Globus pallidus (tissue), 1 donor: ENCODE data around the gene UCP2.

Experiments used
- DNase-seq: peaks from one replicate; pipeline ENCODE4 v3.0.0-alpha.2; 2015; ENCODE audit warnings: low spot score

Gene UCP2

DNA sequence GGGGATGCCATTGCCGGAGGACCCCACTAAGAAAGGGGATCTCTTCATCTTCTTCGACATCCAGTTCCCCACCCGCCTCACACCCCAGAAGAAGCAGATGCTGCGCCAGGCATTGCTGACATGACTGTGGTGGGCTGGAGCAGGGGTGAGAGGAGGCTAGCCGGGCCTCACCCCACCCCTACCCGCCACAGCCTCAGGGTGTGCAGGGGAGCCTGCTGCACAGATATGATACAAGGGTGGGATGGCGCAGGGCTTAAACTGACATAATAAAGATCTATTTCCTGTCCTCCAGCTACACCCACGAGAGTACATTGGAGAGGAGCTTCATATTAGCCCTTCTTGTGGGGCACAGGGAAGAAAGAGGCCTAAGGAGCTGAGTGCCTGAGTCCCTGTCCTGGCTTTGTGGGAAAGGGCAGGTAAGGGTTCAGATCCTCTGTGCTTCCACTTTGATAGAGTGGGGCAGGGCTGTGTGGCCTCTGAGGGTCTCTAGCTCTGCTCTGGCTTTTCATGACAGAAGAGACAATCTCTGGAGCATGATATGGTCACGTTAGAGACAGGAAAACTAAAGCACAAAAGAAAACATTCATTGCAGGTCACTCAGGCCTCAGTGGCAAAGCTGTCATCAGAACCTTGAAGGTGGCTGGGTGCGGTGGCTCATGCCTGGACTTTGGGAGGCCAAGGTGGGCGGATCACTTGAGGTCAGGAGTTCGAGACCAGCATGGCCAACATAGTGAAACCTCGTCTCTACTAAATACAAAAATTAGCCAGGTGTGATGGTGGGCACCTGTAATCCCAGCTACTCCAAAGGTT lies 12.4 kb downstream of the UCP2 start:
- DNase-seq, result no peak

DNA sequence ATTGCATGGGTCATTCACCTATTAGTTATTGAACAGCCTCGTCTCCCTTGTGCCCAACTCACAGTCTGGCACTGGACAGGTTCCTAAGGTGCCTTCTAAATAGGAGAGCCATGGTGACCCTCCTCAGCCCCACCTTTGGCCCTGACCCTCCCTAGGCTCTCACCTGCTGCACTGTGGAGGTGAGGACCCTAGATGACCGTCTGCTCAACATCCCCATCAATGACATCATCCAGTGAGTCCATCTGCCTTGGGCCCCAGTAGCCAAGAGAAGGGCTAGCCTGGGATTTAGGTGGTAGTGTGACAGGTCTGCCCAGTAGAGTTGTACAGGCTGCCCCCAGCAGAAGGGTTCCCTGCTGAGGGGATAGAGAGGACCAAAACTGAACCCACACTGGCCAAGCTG lies 13.6 kb downstream of the UCP2 start:
- no peak for DNase-seq

DNA sequence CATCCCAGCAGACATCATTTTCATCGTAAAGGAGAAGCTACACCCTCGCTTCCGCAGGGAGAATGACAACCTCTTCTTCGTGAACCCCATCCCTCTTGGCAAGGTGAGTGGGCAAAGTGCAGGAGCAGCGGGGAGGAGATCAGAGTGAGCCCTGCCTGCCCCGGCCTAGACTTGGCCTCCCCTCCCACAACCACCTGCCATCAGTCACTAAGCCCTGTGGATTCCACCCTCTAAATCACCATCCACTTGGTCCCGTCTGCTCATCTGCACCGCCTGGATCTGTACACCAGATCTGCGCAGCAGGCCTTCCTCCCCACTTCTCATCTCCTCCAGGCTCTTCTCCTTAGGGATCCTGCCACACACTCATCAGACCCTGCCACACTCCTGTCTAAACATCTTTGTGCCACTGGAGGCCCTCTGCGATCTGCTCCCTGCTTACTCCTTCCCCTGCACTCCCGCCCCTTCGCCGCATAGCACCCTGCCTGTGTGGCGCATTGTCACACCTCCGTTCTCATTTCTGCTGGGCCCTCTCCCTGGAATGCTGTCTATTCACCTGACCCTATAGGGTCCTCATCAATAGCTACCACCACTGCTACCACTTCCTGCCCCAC lies 14.2 kb downstream of the UCP2 start:
- DNase-seq, result no peak

DNA sequence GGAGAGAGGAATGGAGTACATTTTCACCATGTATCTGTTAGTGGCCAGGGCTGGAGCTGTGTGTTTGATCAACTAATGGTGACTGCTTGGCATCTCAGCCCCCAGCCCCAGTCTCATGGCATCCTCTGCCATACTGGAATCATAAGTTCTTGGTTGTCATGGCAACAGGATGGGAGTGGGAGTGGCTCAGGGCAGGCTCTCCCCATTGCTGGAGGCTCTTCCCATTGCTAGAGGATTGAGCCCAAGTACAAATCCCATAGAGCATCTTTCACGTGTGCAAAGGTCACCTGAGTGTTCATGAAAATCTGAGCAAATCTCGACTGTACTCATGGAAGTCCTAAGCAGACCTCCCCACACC lies 16.9 kb downstream of the UCP2 start:
- no peak for DNase-seq

DNA sequence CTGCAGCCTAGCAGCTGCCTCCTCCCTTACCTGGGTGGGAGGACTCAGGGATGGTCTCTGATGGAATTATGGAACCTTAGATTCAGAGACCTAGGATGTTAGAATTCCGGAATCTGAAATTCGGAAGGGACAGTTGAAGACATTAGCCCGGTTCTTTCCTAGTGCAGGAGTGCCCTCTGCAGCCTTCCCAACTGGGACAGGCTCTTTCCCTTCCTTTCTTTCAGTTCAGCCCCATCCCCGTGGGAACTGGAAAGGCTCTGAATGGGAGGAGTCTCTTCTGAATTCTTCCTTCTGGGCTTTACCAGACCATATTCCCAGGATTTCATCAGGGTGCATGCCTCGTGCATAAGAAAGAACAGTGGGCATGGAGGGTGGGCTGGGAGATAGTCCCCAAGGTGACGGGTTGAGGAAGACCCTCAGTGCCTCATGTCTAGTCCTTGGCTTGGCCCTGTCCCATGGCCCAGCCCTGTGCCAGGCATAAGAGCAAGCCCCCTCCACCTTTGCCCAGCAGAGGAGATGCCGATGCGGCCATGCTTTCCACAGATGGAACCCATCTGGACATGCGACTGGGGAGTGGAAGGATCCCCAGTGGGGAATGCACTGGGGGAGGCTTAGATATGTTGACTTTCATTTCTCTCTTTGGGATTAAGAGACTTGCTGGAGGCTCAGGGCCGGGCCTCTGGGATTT lies 17.4 kb downstream of the UCP2 start:
- DNase-seq, result no peak

DNA sequence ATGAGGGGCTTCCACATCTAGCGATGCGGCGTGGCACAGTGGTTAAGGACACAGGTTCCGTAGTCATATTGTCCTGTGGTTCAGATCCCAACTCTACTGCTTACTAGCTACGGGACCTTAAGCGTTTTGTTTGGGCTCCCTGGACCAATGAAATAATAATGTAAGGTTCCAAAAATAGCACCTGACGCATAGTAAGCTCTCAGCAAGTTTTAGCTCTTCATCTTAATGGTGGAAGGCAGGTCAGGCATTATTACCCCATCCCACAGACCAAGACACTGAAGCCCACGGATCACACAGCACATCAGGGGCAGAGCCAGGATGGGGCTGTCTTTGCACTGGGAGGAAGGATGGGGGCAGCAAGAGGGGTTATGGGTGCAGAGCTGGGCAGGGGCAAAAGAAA lies 18.8 kb downstream of the UCP2 start:
- DNase-seq, result no peak

DNA sequence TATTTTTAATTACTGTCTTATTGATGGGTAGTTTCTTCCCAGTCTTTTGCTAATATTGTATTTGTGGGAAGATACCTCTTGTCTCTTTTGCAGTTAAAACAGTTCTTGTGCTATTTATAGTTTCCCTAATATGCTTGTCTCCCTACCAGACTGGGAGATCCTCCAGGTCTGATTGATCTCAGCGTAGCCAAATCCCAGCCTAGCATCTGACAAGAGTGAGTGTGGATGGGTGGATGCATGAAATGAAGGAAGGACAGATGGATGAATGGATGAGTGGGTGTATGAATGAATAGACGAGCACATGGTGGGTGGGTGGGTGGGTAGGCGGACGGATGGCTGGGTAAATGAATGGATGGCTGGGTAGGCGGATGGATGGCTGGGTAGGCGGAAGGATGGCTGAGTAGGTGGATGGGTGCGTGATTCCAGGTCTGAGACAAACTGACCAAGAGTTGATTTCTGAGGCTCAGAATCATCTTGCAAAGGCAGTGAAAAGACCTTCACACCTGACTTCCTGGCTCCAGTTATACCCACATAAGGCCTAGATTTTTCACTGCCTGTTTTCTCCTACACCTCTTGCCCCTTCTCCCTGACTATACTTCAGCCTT lies 20.4 kb downstream of the UCP2 start:
- DNase-seq, result no peak

DNA sequence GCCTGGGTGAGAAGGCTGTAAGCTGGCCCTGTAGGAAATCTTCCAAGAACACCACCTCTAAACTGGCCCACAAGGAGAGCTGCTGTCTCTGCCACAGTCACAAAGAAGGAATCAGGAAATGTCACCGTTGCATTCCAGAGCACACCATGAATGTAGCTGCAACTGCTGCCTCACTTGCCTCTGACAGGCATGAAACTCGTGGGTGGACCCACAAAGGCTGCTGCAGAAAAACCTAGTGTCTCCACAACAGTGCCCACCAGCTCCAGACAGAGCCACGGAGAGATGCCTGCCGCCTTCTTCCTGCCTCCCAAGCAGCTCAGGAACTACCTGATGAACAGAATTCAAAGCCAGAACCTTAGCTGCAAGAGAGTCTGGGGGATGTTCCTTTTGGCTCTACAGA lies 21.3 kb downstream of the UCP2 start:
- no peak for DNase-seq

DNA sequence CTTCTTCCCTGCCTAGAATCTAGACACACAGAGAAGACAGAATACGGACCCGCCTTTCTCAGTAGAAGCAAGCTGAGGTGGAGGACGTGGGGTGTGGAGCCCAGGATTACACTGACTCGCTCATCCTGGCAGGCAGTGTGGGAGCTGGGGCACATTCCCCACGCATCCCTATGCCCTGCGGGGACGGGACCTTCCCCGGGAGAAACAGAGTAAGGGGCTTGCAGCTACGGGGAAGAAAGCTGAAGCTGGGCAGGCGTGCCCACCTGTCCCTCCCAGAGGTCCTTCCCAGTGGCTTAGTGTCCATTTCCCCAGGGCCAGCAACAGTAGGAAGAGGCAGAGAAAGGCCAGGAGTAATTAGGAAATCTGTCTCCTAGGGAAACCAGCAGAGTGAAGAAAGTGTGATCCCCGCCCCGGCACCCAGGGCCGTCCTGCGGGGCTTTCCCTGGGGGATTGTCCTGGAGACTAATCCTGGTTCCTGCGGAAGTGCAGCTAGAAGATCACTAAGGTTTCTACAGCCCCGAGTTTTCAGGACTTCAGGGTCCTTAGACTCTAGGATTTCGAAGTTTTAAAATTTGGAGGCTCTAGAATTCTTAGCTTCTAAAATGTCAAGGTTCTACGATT lies 24.0 kb downstream of the UCP2 start:
- no peak for DNase-seq

DNA sequence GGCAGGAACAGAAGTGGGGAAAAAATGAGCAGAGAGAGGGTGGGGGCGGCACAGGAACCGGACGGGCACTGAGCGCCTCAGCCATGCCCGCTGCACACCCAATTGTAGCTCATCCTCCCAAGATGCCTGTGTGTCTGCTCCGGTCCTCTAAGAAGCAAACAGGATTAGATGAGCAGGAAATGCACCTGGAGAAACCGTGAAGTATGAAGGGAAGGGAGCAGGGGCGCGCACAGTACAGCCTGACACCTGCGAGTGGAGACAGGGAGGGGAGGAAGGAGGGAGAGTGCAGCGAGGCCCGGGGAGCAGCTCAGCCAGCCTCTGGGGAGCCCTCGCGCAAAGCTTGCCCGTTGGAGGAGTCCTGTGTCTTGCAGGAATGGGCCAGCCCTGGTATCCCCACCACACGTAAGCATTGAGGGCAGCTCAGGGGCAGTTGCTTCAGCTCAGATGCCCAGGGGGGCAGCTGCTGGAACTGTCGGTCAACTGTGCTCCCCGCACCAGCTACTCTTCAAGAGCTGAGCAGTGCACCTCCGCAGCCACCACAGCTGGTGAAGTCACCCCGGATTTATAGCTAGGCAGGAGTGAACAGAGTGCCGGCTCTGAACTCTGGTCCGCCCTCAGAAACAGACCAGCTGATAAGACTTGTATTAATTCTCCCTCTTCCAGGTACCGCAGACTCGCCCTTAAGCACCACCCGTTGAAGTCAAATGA lies 24.8 kb downstream of the UCP2 start:
- DNase-seq, result no peak

DNA sequence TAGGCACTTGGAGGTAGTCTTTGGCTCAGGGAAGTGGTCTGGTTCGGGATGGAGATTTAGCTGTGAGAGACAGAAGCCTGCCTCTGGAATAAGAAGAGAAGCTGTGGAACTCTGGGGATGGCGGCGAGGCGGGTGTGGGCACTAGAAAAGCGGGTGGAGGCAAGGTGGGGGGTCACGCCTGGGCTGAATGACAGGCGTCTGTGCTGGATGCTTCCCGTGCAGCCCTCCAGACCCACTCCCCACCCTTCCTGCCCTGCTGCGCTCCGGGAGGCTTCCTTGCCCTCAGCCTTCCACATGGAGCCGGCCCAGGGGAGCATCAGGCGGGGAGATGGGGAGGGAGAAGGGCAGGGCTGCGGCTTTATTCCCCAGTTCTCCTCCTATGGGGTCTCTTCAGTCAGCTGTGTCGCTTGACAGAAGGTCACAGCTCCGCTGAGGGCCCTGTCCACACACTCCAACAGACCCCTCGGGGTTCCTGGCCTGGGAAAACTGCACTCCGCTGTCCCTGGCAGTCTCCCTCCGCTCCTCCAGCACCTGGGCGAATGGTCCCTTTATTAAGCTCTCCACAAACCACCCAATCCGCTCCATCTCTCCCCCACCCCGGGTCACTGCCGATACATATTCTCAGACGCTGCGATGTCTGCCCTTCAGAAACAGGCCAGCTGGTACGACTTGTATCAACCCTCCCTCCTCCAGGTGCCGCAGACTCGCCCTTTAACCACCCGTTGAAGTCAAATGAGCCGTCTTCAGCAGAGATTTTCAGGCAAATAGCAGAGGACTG lies 25.6 kb downstream of the UCP2 start:
- DNase-seq, result no peak

DNA sequence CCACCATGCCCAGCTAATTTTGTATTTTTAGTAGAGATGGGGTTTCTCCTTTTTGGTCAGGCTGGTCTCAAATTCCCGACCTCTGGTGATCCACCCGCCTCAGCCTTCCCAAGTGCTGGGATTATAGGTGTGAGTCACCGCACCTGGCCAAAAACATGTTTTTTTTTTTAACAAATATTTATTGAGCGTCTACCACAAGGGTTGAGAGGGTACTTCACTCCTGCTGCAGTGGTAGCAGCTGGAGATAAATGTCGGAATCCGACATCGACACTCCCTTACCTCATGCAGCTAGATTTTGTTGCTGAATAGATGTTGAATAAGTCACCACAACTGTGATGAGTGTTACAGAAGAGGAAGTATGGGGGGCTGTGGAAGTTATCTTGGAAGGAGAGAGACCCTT lies 30.8 kb downstream of the UCP2 start:
- no peak for DNase-seq

DNA sequence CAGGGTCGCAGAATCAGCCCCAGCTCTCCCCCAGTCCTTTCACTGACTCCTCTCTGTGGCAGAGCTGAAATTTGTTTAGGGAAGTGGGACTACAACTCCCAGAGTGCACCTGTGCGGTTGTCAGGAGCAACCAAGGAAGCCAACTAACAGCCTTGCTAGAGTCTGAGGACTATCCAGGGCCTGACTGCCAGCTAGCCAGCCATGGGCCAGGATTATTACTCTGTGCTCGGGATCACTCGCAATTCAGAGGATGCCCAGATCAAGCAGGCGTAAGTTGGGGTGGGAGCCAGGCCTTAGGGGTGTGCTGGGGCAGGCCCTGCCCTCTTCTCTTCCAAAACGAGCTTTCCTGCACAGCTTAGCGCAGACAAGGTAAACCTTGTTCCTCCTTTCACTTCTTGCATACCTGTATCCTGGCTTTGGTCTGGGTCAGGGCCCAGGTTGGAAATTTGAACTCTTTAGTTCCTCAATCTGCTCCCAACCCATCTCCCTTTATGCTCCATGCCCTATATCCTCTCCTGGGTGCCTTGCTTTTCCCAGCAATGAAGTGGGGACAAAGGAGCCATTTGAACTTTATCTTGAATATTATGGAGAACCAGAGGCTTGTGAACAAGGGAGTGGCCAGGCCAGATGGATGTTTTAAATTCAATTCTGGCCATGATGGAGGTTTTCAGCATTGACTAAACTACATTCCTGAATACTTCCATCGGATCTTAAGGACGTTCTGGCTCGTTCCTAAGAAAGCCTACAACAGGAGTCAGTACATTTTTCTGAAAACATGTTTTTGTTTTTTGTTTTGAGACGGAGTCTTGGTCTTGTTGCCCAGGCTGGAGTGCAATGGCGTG lies 31.6 kb downstream of the UCP2 start, which contains the start of gene DNAJB13:
TSS of gene DNAJB13 (plus strand) at position 158 of the 842 bp plus-strand sequence. CDS start at position 202, 44 bp downstream.
- no peak for DNase-seq

DNA sequence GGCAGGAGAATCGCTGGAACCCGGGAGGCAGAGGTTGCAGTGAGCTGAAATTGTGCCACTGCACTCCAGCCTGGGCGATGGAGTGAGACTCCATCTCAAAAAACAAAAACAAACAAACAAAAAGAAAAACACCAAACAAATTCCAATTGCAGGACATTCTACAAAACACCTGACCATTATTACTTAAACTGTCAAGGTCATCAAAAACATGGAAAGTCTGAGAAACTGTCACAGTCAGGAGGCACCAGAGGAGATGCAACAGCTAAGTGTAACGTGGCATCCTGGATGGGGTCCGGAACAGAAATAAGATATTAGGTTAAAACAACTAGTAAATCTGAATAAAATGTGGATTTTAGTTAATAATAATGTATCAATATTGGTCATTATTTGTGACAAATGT lies 32.7 kb downstream of the UCP2 start:
- no peak for DNase-seq

DNA sequence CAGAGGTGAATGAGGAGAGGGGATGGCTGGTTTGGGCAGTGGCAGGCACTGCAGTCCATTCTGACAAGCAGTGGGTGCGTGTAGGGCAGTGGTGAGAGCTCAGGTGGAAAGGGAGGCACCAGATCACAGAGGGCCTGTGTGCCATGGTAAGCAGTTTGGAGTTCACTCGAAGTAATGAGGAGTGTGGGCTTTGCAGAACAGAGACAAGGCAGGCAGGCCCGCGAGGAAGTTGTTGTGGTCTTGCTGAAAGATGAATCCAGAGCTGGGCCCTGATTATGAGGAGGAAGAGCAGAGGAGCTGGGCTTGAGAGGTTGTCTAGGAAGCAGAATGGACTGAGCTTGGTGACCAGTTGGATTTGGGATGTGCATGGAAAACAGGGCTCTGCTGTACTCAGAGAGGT lies 33.4 kb downstream of the UCP2 start:
- no peak for DNase-seq

DNA sequence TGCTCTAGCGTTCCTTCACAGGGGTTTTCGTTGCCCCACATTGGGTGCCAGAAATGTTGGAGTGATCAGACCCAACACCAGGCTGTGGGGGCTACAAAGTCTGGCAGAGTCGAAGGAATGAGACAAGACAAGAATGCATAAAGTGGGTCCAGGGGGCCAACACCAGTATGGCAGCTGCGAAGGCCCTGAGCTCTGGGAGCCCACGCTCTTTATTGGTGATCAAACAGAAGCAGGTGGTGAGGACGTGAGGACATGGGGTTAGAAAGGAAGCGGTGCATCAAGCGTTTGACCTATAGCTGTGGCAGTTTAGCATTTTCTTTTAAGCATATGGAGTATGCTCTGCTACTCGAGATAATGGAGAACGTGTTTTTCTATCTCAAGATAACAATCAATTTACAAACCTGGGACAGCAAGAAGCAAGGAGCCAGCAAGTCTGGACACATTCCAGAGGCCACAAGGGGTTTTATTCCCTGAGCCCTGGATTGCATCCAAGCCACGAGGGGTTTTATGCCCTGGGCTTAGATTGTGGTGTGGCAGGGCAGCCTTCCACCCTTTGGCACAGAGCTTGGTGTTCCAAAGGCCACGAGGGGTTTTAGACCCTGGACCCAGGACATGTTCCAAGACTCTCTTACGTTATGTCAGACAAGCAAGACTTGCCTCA lies 35.7 kb downstream of the UCP2 start:
- DNase-seq, result no peak

DNA sequence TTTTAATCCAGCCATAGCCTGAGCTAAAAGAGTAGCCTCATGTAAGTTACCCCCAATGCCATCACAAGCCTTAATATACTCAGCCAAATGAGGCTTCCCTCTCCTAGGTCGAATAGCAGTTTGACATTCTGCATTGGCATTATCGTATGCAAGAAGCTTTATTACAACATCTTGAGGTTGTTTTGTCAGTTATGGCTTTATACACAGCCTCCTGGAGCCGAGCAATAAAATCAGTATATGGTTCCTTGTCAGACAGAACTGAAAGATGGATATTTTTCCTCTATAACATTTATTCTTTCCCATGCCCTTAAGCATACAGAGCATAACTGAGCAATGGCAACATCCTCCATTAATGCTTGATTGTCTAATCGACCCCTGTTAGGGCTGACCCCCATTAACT lies 37.2 kb downstream of the UCP2 start:
- no peak for DNase-seq

DNA sequence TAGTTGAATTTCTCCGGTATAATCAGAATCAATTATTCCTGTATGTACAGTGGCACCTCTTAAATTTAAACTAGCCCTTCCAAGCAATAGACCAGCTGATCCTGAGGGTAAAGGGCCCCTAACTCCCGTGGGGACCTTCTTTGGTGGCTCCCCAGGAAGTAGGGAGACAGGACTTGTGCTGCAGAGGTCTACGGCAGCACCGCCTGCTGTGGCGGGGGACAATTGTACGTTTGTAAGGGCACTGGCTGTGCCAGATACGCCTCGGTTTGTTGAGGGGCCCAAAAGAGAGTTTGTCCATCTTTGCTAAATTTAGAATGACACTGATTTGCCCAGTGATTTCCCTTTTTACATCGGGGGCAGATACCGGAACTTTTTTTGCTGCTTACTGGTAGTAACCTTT lies 37.7 kb downstream of the UCP2 start:
- no peak for DNase-seq

DNA sequence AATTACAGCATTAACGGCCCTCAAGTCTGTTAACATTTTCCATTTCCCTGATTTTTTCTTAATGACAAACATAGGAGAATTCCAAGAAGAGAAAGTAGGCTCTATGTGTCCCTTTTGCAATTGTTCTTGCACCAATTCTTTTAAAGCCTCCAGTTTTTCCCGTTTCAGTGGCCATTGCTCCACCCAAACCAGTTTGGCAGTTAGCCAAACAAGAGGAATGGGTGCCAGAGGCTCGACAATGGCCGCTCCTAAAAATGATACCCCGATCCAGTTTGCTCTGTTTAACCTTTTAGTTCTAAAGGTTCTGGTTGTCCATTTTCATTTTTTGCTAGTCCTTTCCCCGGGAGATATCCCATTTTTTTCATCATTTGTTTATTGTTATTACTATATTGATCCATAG lies 38.6 kb downstream of the UCP2 start:
- DNase-seq, result no peak

DNA sequence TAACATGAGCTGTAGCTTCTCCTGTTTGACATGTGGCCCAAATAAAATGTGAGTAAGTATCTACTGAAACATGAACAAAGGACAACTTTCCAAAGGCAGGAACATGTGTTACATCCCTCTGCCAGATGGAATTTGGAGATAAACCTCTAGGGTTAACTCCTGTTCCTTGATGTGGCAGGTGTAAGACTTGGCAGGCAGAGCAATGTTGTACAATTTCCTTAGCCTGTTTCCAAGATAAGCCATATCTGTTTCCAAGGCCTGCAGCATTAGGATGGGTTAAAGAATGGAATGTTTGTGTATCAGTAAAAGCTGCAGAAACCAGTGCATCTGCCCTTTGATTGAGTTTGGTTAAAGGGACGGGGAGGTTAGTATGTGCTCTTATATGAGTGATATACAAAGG lies 40.6 kb downstream of the UCP2 start:
- DNase-seq, result no peak
